Fibroblast of skin of left quadriceps (primary cell): ENCODE results near the gene ASAH2.
A peak's percentile ranks its signal among the peaks of the same experiment; 100 is the strongest.
"Not testable (repeated sequence)": the region's sequence is repeated elsewhere in the genome, so short reads cannot be mapped to it uniquely, and the experiment has no call there.

Source experiments
- DNase-seq, 2 experiments: peaks; one replicate each; pipeline ENCODE4 v3.0.0-alpha.2; 2013; ENCODE audit warnings: low read depth in 2 of 2

The ASAH2 gene

GRCh38 chr10:50254479-50254878 is 3.2 kb upstream of the ASAH2 start:
- DNase-seq: no peak

GRCh38 chr10:50250096-50250854 is 1.0 kb downstream of the ASAH2 start:
- no peak for DNase-seq

DNA sequence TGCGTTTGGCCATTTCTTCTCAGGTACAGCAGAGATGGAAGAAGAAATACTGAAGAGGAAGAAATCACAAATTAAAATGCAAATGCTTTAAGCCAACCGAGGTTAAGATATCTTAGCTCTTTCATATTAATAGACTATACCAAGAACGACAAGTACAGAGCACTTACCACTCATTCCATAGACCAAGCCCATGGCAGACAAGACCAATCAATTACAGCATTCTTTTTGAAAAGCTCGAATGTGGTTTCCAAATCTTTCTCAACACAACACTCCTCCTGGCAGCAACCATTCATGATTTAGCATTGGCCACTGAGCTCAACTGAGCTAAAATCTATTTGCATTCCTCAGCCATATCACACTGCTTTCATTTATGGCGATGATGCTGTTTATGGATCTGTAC is 2.7 kb downstream of the ASAH2 start:
- no peak for DNase-seq

DNA sequence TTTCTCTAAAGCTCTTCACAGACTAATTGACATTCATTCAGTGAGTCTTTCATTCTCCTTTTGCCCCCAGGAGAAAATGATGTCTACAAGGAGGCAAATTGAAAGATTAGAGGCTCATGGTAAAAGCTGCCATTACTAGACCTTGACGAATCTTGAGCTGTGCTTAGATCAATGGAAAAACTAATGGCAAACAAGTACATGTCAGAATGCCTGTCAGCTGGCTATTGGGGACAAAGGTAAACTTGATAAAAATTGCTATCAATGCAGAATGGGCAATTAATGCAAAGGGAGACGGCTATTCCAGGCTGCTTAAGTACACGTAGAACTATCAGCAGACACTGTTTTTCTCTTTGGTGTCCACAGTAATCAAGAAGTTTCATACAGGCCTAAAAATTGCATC is 3.3 kb downstream of the ASAH2 start:
- DNase-seq: no peak

DNA sequence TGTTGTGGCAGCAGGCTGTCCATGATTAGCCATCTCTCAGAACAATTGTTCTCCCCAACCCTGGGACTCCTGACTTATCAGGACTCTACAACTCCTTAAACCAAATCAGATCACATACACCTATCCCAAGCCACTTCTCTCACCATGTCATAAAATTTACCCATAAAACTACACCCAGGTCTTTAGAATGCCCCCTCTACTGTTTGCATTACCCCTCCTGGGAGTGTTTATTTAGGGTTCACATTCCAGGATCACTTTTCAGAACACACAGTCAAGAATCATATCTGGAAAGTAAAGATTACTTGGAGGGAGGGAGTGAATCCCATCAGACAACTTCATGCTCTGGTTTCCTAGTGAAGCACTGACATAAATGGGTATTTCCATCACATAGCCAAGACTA is 7.1 kb downstream of the ASAH2 start:
- no peak for DNase-seq

DNA sequence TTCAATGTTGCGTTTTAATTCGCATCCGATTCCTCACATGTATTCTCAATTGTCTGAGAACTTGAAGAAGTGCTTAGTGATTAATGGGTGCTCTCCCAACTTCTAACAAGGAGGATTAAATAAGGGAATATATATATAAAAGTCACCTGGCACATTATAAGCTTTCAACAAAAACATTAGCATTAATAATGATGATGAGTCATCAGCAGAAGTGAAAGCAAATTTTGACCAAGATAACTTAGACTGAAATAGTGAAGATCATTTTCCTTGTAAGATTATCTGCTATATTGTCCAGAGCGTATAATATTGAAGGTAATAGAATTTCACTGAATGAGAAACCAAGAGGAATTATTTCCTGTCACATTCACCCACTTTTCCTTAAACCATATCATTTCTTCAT is 8.5 kb downstream of the ASAH2 start:
- no peak for DNase-seq

GRCh38 chr10:50241478-50241877 is 9.8 kb downstream of the ASAH2 start:
- not testable (repeated sequence) for DNase-seq

GRCh38 chr10:50234486-50234885 is 16.8 kb downstream of the ASAH2 start:
- DNase-seq: no peak

DNA sequence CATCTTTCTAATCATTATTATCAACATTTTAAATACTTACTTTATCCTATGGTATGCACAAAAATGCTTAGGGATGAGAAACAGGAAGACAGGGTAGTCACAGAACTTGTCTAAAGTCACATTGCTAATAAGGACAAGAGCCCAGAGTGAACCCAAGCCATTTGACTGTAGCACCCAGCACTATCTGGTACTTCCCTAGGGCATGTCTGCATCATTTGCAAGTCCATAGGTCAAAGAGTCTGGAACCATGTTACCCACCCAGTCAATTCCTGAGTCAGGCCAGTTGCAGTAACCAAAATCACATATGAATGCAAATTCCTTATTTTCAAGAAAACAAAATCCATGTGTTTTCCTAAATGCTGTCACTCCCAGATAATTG is 19.1 kb downstream of the ASAH2 start:
- no peak for DNase-seq

- DNase-seq: no peak
Observed at GRCh38 chr10:50231515-50232260, 19.6 kb downstream of the ASAH2 start.

GRCh38 chr10:50229460-50229859 is 21.9 kb downstream of the ASAH2 start:
- DNase-seq: no peak

- no peak for DNase-seq
Observed at GRCh38 chr10:50228672-50229071, 22.6 kb downstream of the ASAH2 start.

DNA sequence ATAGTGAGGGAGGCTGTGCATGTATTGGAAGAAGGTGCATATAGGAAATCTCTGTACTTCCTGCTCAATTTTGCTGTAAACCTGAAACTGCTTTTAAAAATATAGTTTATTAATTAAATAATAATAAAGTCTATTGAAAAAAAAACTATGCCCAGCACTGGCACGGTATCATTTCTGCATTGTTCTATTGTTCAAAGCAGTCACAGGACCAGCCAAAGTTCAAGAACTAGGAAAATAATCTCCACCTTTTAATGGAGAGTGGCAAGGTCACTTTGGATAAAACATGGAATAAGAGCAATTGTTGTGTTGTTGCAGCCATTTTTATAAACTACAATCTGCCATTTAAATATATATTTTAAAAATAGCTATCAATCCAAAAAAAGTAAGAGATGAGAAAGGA is 24.7 kb downstream of the ASAH2 start:
- no peak for DNase-seq

DNA sequence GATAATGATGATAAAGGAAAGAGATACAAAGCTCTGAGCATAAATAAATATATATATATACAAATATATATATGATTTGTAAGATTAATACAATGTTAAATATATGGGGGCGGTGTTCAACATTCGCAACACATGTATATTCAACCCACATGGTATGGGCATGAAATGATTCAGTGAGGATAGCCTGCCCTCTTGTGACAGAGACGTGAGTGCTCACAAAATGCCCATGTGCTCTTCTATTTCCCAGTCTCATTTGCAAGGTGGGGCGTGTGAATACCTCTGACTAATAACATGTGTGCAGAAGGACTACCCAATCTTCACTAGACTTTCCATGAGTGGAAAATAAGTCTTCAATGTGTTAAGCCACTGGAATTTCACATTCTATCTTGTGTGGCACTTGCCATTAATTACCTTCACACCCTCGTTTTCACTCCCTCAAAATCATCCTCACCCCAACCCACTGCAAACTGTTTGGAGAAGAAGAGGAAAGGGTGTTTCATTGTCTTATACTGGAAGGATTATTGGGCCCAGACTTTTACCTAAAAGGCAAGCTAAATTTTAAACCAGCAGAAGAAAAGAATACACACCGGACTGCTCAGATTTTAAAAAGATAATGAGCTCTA is 26.9 kb downstream of the ASAH2 start:
- DNase-seq: peak; percentile 32 to 45

- no peak for DNase-seq
Observed at GRCh38 chr10:50222199-50222598, 29.1 kb downstream of the ASAH2 start.

- no peak for DNase-seq
Observed at GRCh38 chr10:50221470-50221869, 29.8 kb downstream of the ASAH2 start.

GRCh38 chr10:50219646-50220045 is 31.7 kb downstream of the ASAH2 start:
- DNase-seq: no peak

- no peak for DNase-seq
Observed at GRCh38 chr10:50219200-50219599, 32.1 kb downstream of the ASAH2 start.

GRCh38 chr10:50216894-50217293 is 34.4 kb downstream of the ASAH2 start:
- DNase-seq: peak; percentile 1

GRCh38 chr10:50216418-50216817 is 34.9 kb downstream of the ASAH2 start:
- no peak for DNase-seq

GRCh38 chr10:50211670-50212069 is 39.6 kb downstream of the ASAH2 start:
- DNase-seq: no peak

GRCh38 chr10:50210876-50211275 is 40.4 kb downstream of the ASAH2 start:
- DNase-seq: no peak
